IMR-90 (cell line): ENCODE data around the gene CREBL2. TPM values are rescaled to one million over a fixed set of nuclear protein-coding genes. Genes with fewer than 3 reads are reported as not detected.

Experiments used
- ATAC-seq: fragments of 200-7000 bp; cut with Tn5 transposase; 2 replicates; pipeline ENCODE4 v1.9.1; 2020; ENCODE audit warnings: low read depth, mild to moderate bottlenecking, moderate library complexity
- BruUV-seq: library from RNA; stranded (reverse); fragments of 400-500 nt; replicated peaks from 2 replicates; lab custom pipeline; 2021; lab: Mats Ljungman, UMichigan
- CTCF ChIA-PET: fragments of 300-600 bp; formaldehyde crosslinking; extraction: SDS; loops from one replicate; lab custom pipeline; 2021; ENCODE audit warnings: antibody characterized with exemption; lab: Yijun Ruan, JAX
- POLR2A ChIA-PET: fragments of 300-600 bp; sonication (Branson Sonifier 250); formaldehyde crosslinking; loops from one replicate; lab custom pipeline; 2022; ENCODE audit warnings: antibody characterized with exemption; ENCODE audit not compliant: unreplicated experiment; lab: Charles Lee
- DNase-seq: peaks from one replicate; pipeline ENCODE4 v3.0.0; 2013
- H2AFZ ChIP-seq: replicated peaks from 2 replicates; pipeline ENCODE3; 2013; ENCODE audit warnings: low read length, mild to moderate bottlenecking; ENCODE audit not compliant: poor library complexity
- H2AK5ac ChIP-seq: 2 replicates; pipeline ENCODE4 v1.6.1; 2013; ENCODE audit warnings: low read depth, low read length, inconsistent platforms
- H2AK9ac ChIP-seq: replicated peaks from 2 replicates; pipeline ENCODE3; 2013; ENCODE audit warnings: mild to moderate bottlenecking, low read depth, low read length, moderate library complexity; ENCODE audit not compliant: poor library complexity
- H2BK120ac ChIP-seq: 2 replicates; pipeline ENCODE4 v1.6.1; 2013; ENCODE audit warnings: low read depth, low read length, inconsistent platforms
- H2BK15ac ChIP-seq: 3 replicates; pipeline ENCODE4 v1.6.1; 2013; ENCODE audit warnings: low read depth, low read length, inconsistent platforms
- H2BK20ac ChIP-seq: 2 replicates; pipeline ENCODE4 v1.6.1; 2013; ENCODE audit warnings: low read depth, mild to moderate bottlenecking, inconsistent platforms, low read length, moderate library complexity
- H2BK5ac ChIP-seq: 2 replicates; pipeline ENCODE4 v1.6.1; 2013; ENCODE audit warnings: mild to moderate bottlenecking, low read depth, low read length, inconsistent platforms; ENCODE audit not compliant: poor library complexity, severe bottlenecking
- H3K14ac ChIP-seq: replicated peaks from 2 replicates; pipeline ENCODE4 v1.6.1; 2013; ENCODE audit warnings: low read depth, low read length, inconsistent platforms
- H3K18ac ChIP-seq: 2 replicates; pipeline ENCODE4 v1.6.1; 2013; ENCODE audit warnings: low read depth, low read length, control low read depth
- H3K23ac ChIP-seq: 2 replicates; pipeline ENCODE4 v1.6.1; 2013; ENCODE audit warnings: low read depth, low read length, inconsistent platforms
- H3K27ac ChIP-seq: 2 replicates; pipeline ENCODE4 v1.5.1; 2013; ENCODE audit warnings: mild to moderate bottlenecking, control low read depth, low read length; ENCODE audit not compliant: insufficient read depth
- H3K27me3 ChIP-seq: 2 replicates; pipeline ENCODE4 v1.6.1; 2013; ENCODE audit warnings: low read length; ENCODE audit not compliant: control insufficient read depth, insufficient read depth
- H3K36me3 ChIP-seq: 2 replicates; pipeline ENCODE4 v1.6.1; 2013; ENCODE audit warnings: low read length, mixed read lengths; ENCODE audit not compliant: control insufficient read depth, insufficient read depth
- H3K4ac ChIP-seq: 2 replicates; pipeline ENCODE4 v1.6.1; 2013; ENCODE audit warnings: low read depth, low read length, inconsistent platforms
- H3K4me1 ChIP-seq: 2 replicates; pipeline ENCODE4 v1.6.1; 2013; ENCODE audit warnings: low read length, mixed read lengths; ENCODE audit not compliant: control insufficient read depth, insufficient read depth
- H3K4me2 ChIP-seq: 2 replicates; pipeline ENCODE4 v1.6.1; 2013; ENCODE audit warnings: low read depth, mild to moderate bottlenecking, control low read depth, low read length, moderate library complexity
- H3K4me3 ChIP-seq: 2 replicates; pipeline ENCODE4 v1.5.1; 2013; ENCODE audit warnings: low read depth, mild to moderate bottlenecking, control low read depth, low read length, moderate library complexity; ENCODE audit not compliant: insufficient read depth
- H3K56ac ChIP-seq: 2 replicates; pipeline ENCODE4 v1.6.1; 2013; ENCODE audit warnings: low read length, inconsistent platforms; ENCODE audit not compliant: insufficient read depth; ENCODE audit errors: extremely low read depth
- H3K79me1 ChIP-seq, 2 experiments: 2 replicates each; pipeline ENCODE4 v1.6.1; 2013; ENCODE audit warnings: low read length in 2 of 2, inconsistent platforms in 1 of 2, low read depth in 1 of 2
- H3K9ac ChIP-seq: 2 replicates; pipeline ENCODE4 v1.6.1; 2013; ENCODE audit warnings: low read depth, low read length, control low read depth
- H3K9me1 ChIP-seq: 2 replicates; pipeline ENCODE4 v1.6.1; 2013; ENCODE audit warnings: low read length, inconsistent platforms; ENCODE audit not compliant: insufficient read depth
- H3K9me3 ChIP-seq: 2 replicates; pipeline ENCODE4 v1.6.1; 2013; ENCODE audit warnings: low read length; ENCODE audit not compliant: control insufficient read depth, insufficient read depth
- H4K20me1 ChIP-seq: 2 replicates; pipeline ENCODE4 v1.6.1; 2013; ENCODE audit warnings: low read length, inconsistent platforms; ENCODE audit not compliant: insufficient read depth
- H4K5ac ChIP-seq: 2 replicates; pipeline ENCODE4 v1.6.1; 2013; ENCODE audit warnings: mild to moderate bottlenecking, low read depth, low read length, control low read depth
- H4K8ac ChIP-seq, 2 experiments: 2 replicates each; pipeline ENCODE4 v1.6.1; 2013; ENCODE audit warnings: low read depth in 2 of 2, low read length in 2 of 2, control low read depth in 1 of 2, inconsistent platforms in 1 of 2
- H4K91ac ChIP-seq: 2 replicates; pipeline ENCODE4 v1.6.1; 2013; ENCODE audit warnings: low read depth, low read length, inconsistent platforms; ENCODE audit not compliant: insufficient read depth
- BHLHE40 ChIP-seq: fragments of 150-350 bp; IDR thresholded peaks from 2 replicates; pipeline ENCODE4 v1.6.1; 2016; ENCODE audit warnings: mild to moderate bottlenecking, low read depth, low read length
- CEBPB ChIP-seq: IDR thresholded peaks from 2 replicates; pipeline ENCODE4 v1.6.1; 2012; ENCODE audit warnings: low read depth, low read length, improper control_type of control experiment
- CHD1 ChIP-seq: IDR thresholded peaks from 2 replicates; pipeline ENCODE4 v1.6.1; 2012; ENCODE audit warnings: low read depth, low read length, improper control_type of control experiment
- CTCF ChIP-seq: conservative IDR thresholded peaks from 2 replicates; pipeline ENCODE4 v1.5.1; 2012; ENCODE audit warnings: mild to moderate bottlenecking, low read depth, low read length, improper control_type of control experiment
- ELK1 ChIP-seq: fragments of 150-350 bp; IDR thresholded peaks from 2 replicates; pipeline ENCODE4 v1.6.1; 2016; ENCODE audit warnings: low read depth, mild to moderate bottlenecking, low read length, moderate library complexity, borderline replicate concordance
- FOS ChIP-seq: fragments of 150-350 bp; IDR thresholded peaks from 2 replicates; pipeline ENCODE4 v1.6.1; 2016; ENCODE audit warnings: low read depth, low read length
- MAFK ChIP-seq: IDR thresholded peaks from 2 replicates; pipeline ENCODE4 v1.6.1; 2012; ENCODE audit warnings: low read depth, low read length, improper control_type of control experiment
- MAZ ChIP-seq: IDR thresholded peaks from 2 replicates; pipeline ENCODE4 v1.6.1; 2012; ENCODE audit warnings: low read depth, mild to moderate bottlenecking, low read length, improper control_type of control experiment, moderate library complexity, borderline replicate concordance
- MXI1 ChIP-seq: IDR thresholded peaks from 2 replicates; pipeline ENCODE4 v1.6.1; 2012; ENCODE audit warnings: low read depth, mild to moderate bottlenecking, low read length, moderate library complexity, borderline replicate concordance
- NFE2L2 ChIP-seq: fragments of 150-350 bp; IDR thresholded peaks from 2 replicates; pipeline ENCODE4 v1.6.1; 2016; ENCODE audit warnings: low read depth, mild to moderate bottlenecking, low read length
- POLR2A ChIP-seq: IDR thresholded peaks from 2 replicates; pipeline ENCODE4 v1.6.1; 2012; ENCODE audit warnings: mild to moderate bottlenecking, low read depth, low read length
- RAD21 ChIP-seq: IDR thresholded peaks from 2 replicates; pipeline ENCODE4 v1.6.1; 2012; ENCODE audit warnings: low read length, improper control_type of control experiment
- RCOR1 ChIP-seq: IDR thresholded peaks from 2 replicates; pipeline ENCODE4 v1.6.1; 2012; ENCODE audit warnings: mild to moderate bottlenecking, low read length, improper control_type of control experiment; ENCODE audit not compliant: insufficient replicate concordance
- RFX5 ChIP-seq: IDR thresholded peaks from 2 replicates; pipeline ENCODE4 v1.8.0; 2012; ENCODE audit warnings: low read depth, mild to moderate bottlenecking, low read length, moderate library complexity
- SMC3 ChIP-seq: fragments of 150-350 bp; IDR thresholded peaks from 2 replicates; pipeline ENCODE4 v1.6.1; 2016; ENCODE audit warnings: low read depth, mild to moderate bottlenecking, antibody characterized with exemption, low read length, moderate library complexity
- WGBS, 2 experiments: methylation state at CpG; one replicate each; pipeline versions ENCODE4 v1.1.5 to v1.1.7; 2013; ENCODE audit warnings: missing lambda C conversion rate in 2 of 2; ENCODE audit not compliant: insufficient read length in 1 of 2; ENCODE audit errors: extremely low coverage in 2 of 2; 5-methylcytosine and 5-hydroxymethylcytosine counted together
- dilution Hi-C: fragments of 300-500 bp; cut with HindIII; formaldehyde crosslinking; loops from one replicate; pipeline ENCODE4 v1.14.3; 2018; ENCODE audit warnings: low sequenced_read_pairs; ENCODE audit not compliant: unreplicated experiment
- in situ Hi-C: fragments of 300-500 bp; cut with MboI; formaldehyde crosslinking; loops from 3 replicates; pipeline ENCODE4 v1.14.3; 2019; ENCODE audit warnings: low sequenced_read_pairs, inconsistent platforms, mixed read lengths
- intact Hi-C: fragments of 100-400 bp; cut with micrococcal nuclease; formaldehyde crosslinking; loops from 2 replicates; pipeline ENCODE4 v1.10.0; 2022
- polyA plus RNA-seq, 3 experiments: library from polyadenylated mRNA; depleted of rRNA; stranded (reverse); fragments of >200 nt; gene quantifications; 2 replicates each; pipeline ENCODE4 v1.2.3, GENCODE V29; 2012; ENCODE audit warnings: low replicate concordance in 1 of 3
- total RNA-seq: library from RNA; depleted of rRNA; stranded (reverse); fragments of >200 nt; gene quantifications from 2 replicates; pipeline ENCODE4 v1.2.3, GENCODE V29; 2012
- TF ChIP-seq, protein P1 (sequence below): fragments of 150-350 bp; IDR thresholded peaks from 2 replicates; pipeline ENCODE4 v1.6.1; 2017; ENCODE audit warnings: mild to moderate bottlenecking, antibody characterized with exemption, low read length, low read depth

CREBL2 gene
- total and polyA plus RNA-seq, 2 of the 4 experiments (the other 2 are of a cell fraction): 11.5 to 19.0 TPM

GRCh38 chr12:12693111-12693671 is 81.5 kb downstream of the CREBL2 start:
- no peaks in the 10 kb centered on the region; the same call in 1 of the 2 replicates for H3K9me1 ChIP-seq
- 50% methylated on average over 1 of the region's 3 CpGs; no CpG with 5 or more reads in 1 of the 2 experiments for WGBS, 2 experiments
- no peak overlapping the region for H3K18ac ChIP-seq
- TF ChIP-seq SMC3: no peak
- no peak for TF ChIP-seq RFX5
- no peak for TF ChIP-seq FOS
- no peak for TF ChIP-seq CHD1
- TF ChIP-seq, protein P1, sequence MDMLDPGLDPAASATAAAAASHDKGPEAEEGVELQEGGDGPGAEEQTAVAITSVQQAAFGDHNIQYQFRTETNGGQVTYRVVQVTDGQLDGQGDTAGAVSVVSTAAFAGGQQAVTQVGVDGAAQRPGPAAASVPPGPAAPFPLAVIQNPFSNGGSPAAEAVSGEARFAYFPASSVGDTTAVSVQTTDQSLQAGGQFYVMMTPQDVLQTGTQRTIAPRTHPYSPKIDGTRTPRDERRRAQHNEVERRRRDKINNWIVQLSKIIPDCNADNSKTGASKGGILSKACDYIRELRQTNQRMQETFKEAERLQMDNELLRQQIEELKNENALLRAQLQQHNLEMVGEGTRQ: no peak
- no peak for TF ChIP-seq BHLHE40
- TF ChIP-seq ELK1: no peak
- TF ChIP-seq MAFK: no peak
- no peak for TF ChIP-seq RCOR1
- TF ChIP-seq MXI1: no peak
- no peak for TF ChIP-seq MAZ
- no peak for TF ChIP-seq CEBPB
- no peak for TF ChIP-seq NFE2L2
- TF ChIP-seq RAD21: no peak
- TF ChIP-seq POLR2A: no peak
- no peak for TF ChIP-seq CTCF
- H3K27ac ChIP-seq: no peak overlapping the region
- intact Hi-C loops: no loop called here
- H3K4ac ChIP-seq: no peak overlapping the region
- no peak overlapping the region for H2BK15ac ChIP-seq
- H3K27me3 ChIP-seq: peaks cover 5% of the 10 kb centered on the region
- no peak overlapping the region for H3K9ac ChIP-seq
- H4K5ac ChIP-seq: no peak overlapping the region
- ATAC-seq (no peak), DNase-seq (no peak)
- no peak overlapping the region for H3K4me2 ChIP-seq
- no peak overlapping the region for H4K8ac ChIP-seq
- no peak overlapping the region for H2BK20ac ChIP-seq
- H3K23ac ChIP-seq: no peak overlapping the region
- POLR2A ChIA-PET: no interaction called here
- no peak overlapping the region for H2BK5ac ChIP-seq
- no peak overlapping the region for H4K91ac ChIP-seq
- H3K14ac ChIP-seq: no peak overlapping the region
- H2AK5ac ChIP-seq: no peak overlapping the region
- H3K4me3 ChIP-seq: no peak overlapping the region
- dilution Hi-C loops: no loop called here
- no peaks in the 10 kb centered on the region for H3K79me1 ChIP-seq
- H2AK9ac ChIP-seq: no peak overlapping the region
- BruUV-seq: no TSS peak
- H3K36me3 ChIP-seq: no peaks in the 10 kb centered on the region
- H3K9me3 ChIP-seq: no peaks in the 10 kb centered on the region
- peaks cover 2% of the 10 kb centered on the region; the same call in 1 of the 2 replicates for H3K4me1 ChIP-seq
- in situ Hi-C loops: no loop called here
- CTCF ChIA-PET: no interaction called here
- H3K56ac ChIP-seq: no peak overlapping the region
- H2BK120ac ChIP-seq: no peak overlapping the region
- H2AFZ ChIP-seq: no peak overlapping the region
- no peaks in the 10 kb centered on the region for H4K20me1 ChIP-seq
